Omental fat pad (tissue), 4 donors: Measurements from ENCODE around the gene SLC15A2. TPM values are rescaled to one million over a fixed set of nuclear protein-coding genes. Genes with fewer than 3 reads are reported as not detected.

Experiments used
- ATAC-seq: fragments of 150-250 bp; one replicate; pipeline ENCODE4 v1.9.1; 2016; ENCODE audit warnings: mild to moderate bottlenecking, moderate library complexity; ENCODE audit not compliant: low FRiP score
- DNase-seq: peaks from one replicate; pipeline ENCODE4 v3.0.0-alpha.2; 2019; ENCODE audit warnings: low spot score
- CTCF ChIP-seq, 3 donors: fragments of 450-650 bp; IDR thresholded peaks; one replicate each; pipeline ENCODE4 v1.5.1; 2016 to 2017; ENCODE audit warnings: antibody characterized with exemption in 3 of 3, mild to moderate bottlenecking in 3 of 3, moderate library complexity in 2 of 3
- total RNA-seq, 4 donors: library from RNA; depleted of rRNA; stranded (reverse); fragments of >200 nt; gene quantifications; one replicate each; pipeline ENCODE4 v1.1.0, GENCODE V29; 2016

Gene SLC15A2
- total RNA-seq, 4 donors from 2014 or later, result 1.7 to 2.8 (median 2.0) TPM

- no peak for DNase-seq
- no peak for TF ChIP-seq CTCF (IDR thresholded peaks at IDR 0.05)
- ATAC-seq, result no peak
Observed at GRCh38 chr3:121992601-121993560, 98.7 kb downstream of the SLC15A2 start.

Other genes with a start within 250 kb of the SLC15A2 start
- gene HCLS1, start 233.5 kb upstream of the SLC15A2 start, total RNA-seq, result 100 to 1,000 TPM in 3 of 4 donors, 10 to 100 TPM in 1; 61.5 to 164 (median 132) TPM
- 10 to 100 TPM; 56.6 to 68.5 (median 57.5) TPM for gene GOLGB1, start 144.7 kb upstream of the SLC15A2 start, total RNA-seq
- 10 to 100 TPM; 16.9 to 27.5 (median 19.9) TPM for gene IQCB1, start 59.3 kb upstream of the SLC15A2 start, total RNA-seq
- 1 to 10 TPM; 3.7 to 8.9 (median 6.1) TPM for gene EAF2, start 59.2 kb upstream of the SLC15A2 start, total RNA-seq
- gene ILDR1, start 127.8 kb downstream of the SLC15A2 start, total RNA-seq, result not detected
- 10 to 100 TPM; 10.7 to 21.6 (median 15.2) TPM for gene CD86, start 161.0 kb downstream of the SLC15A2 start, total RNA-seq